ENCODE measurements around the gene ARAP2. TPM values are rescaled to one million over a fixed set of nuclear protein-coding genes. Genes with fewer than 3 reads are reported as not detected.

The ARAP2 gene
- total and polyA plus RNA-seq, 7 experiments from 2014 or later: 10.4 to 78.5 (median 43.5) TPM

DNA sequence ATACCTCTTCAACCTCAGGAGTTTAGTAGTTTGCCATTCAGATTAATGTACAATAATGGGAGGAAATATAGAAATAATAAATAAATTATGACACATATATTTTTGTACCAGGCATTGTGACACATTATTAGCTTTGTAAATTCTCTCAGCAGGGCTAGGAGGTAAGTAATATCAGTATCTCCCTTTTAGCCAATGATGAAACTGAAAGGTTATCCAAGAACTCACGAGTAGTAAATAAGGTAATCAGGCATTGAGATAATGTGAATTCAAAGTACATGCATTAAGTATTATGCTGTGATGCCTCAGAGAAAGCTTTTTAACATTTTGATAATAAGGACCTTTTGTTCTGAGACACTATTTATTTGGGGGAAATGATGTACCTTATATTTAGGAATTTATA lies 5.3 kb upstream of the ARAP2 start:
- Histone ChIP-seq H3K4me3 (ENCODE audit: low read length) (no peak overlapping the region), H3K4me1 (ENCODE audit: control insufficient read depth in 2 of 2, insufficient read depth in 2 of 2, low read length in 2 of 2) (peaks cover 0 to 40% of the 10 kb centered on the region in 2 donors), H3K9me3 (ENCODE audit: control insufficient read depth in 2 of 3, low read length in 3 of 3) (no peaks in the 10 kb centered on the region), H3K36me3 (ENCODE audit: control insufficient read depth in 2 of 3, insufficient read depth in 3 of 3, low read length in 3 of 3) (no peaks in the 10 kb centered on the region), H3K27ac (ENCODE audit: low read depth, low read length) (no peak overlapping the region), H3K27me3 (ENCODE audit: control insufficient read depth in 2 of 2, insufficient read depth in 2 of 2, low read length in 2 of 2) (no peaks in the 10 kb centered on the region)
- Mint-ChIP-seq H3K9me3 (peaks cover 0 to 3% (median 0%) of the 10 kb centered on the region in 11 donors), H3K4me3 (no peak overlapping the region), H3K27ac (no peak overlapping the region), H3K27me3 (peaks cover 0 to 19% (median 0%) of the 10 kb centered on the region in 5 donors), H3K4me1 (peaks cover 16 to 36% (median 22%) of the 10 kb centered on the region in 7 donors), H3K36me3 (peaks cover 0 to 8% (median 0%) of the 10 kb centered on the region in 5 donors)
- intact Hi-C loops (cut with micrococcal nuclease): no loop called here
- ATAC-seq: no peak
- no peak for DNase-seq
- ChIA-PET POLR2A (no interaction called here), CTCF (no interaction called here)

DNA sequence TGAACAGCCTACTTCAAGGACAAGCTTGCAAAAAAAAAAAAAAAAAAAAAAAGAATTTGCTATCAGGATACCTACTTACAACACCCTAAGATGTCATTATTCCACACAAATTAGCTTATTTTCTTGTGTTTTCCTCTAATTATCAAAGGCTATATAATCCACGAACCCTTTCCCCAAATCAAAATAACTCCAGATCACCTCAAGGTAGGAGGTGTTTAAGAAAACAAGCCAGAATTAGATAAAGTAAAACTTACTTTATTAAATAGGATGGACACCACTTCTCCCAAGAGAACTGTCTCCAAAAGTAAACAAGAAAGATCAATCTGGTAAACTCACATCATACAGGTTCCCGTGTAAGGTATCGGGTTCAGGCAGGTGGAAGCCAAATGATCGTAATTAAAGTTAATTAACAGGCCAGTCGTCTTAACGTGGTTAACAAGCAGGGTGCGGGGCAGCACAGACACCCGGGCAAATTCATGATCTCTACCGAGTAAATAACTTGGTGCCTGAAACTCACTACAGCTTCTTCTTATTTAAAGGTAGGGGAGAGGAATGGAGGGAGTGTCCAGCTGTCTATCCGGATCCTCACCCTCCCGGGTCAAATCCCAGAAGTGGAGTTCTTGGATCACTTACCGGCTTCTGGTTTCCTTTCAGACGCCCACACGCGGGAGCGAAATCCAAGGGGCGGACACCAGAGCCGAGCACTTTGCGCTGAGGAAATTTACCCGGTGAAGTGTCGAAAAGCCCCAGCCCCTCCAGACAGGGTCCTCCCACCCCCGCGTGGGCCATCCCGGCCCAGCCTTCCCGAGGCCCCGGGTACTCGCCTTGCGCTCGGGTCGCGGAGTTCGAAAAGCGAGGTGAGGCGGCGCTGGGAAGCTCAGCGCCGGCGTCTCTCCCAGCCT lies 708 bp downstream of the ARAP2 start:
- intact Hi-C loops (cut with micrococcal nuclease): loop anchor here (1.0 to 5.0 kb wide), 9 partner anchors 12 to 1444 kb away; partner anchors contain the start of gene RELL1 (in 1 of the 2)
- H3K27me3 ChIP-seq (ENCODE audit: control insufficient read depth in 2 of 2, insufficient read depth in 2 of 2, low read length in 2 of 2): no peaks in the 10 kb centered on the region
- peaks cover 0 to 5% (median 0%) of the 10 kb centered on the region in 11 donors for H3K9me3 Mint-ChIP-seq
- peak overlapping the region; percentile 88 for H3K27ac ChIP-seq (ENCODE audit: low read depth, low read length)
- peaks cover 7 to 28% of the 10 kb centered on the region in 2 donors for H3K4me1 ChIP-seq (ENCODE audit: control insufficient read depth in 2 of 2, insufficient read depth in 2 of 2, low read length in 2 of 2)
- DNase-seq (peak in 7 of 9 donors; percentile 35 to 67 (median 47)), ATAC-seq (peak; percentile 44)
- H3K36me3 ChIP-seq (ENCODE audit: control insufficient read depth in 2 of 3, insufficient read depth in 3 of 3, low read length in 3 of 3): peaks cover 0 to 5% (median 0%) of the 10 kb centered on the region in 3 experiments
- peak overlapping the region; percentile 84 to 94 (median 91) for H3K27ac Mint-ChIP-seq
- H3K4me3 Mint-ChIP-seq: peak overlapping the region; percentile 82 to 95 (median 90)
- peaks cover 5 to 22% (median 8%) of the 10 kb centered on the region in 5 donors for H3K36me3 Mint-ChIP-seq
- CTCF ChIA-PET: interaction anchor here (0.7 to 1.8 kb wide), 4 partner anchors 8 to 47 kb away, joined by 3 to 7 read pairs (median 3); no protein-coding TSS in a partner anchor
- H3K27me3 Mint-ChIP-seq: peaks cover 0 to 11% (median 0%) of the 10 kb centered on the region in 5 donors
- H3K4me1 Mint-ChIP-seq: peaks cover 27 to 49% (median 39%) of the 10 kb centered on the region in 7 donors
- POLR2A ChIA-PET: interaction anchor here (0.6 to 4.9 kb wide), 13 partner anchors 9 to 97 kb away, joined by 3 to 63 read pairs (median 3); no protein-coding TSS in a partner anchor
- H3K9me3 ChIP-seq (ENCODE audit: control insufficient read depth in 2 of 3, low read length in 3 of 3): no peaks in the 10 kb centered on the region
- peak overlapping the region; percentile 67 for H3K4me3 ChIP-seq (ENCODE audit: low read length)

DNA sequence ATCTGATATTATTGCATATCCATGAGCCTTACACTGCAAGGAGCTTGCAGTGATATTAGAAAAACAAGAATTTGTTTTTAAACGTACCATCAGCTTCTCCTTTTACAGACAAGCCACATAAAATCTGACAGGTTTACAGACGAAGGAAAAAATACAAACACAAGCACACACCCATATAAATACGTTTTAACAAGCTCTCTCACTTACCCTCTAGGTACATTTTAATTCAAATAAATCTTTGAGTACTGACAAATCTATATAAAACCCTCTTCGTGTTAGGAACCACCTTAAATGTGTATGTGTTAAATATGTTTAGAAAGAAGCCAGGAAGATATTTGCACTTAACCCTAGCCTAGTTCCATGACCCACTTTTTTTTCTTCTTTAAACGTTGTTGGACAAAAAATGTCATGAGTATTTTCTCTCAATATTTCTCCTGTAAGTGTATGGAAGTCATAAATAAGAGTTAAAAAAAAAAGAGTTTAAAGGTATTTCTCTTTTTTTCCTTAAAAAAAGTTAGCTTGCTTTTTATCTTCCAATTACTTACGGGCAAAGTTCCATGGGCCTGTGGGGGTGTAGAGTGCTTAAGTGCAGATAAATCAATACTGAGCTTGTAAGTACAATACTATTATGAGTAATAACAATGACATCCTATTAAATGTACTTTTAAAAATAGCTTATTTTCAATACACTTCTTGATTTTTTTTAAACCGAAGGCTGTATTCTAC lies 1.5 kb downstream of the ARAP2 start:
- DNase-seq (peak in 1 of 9 donors; percentile 24), ATAC-seq (no peak)
- peaks cover 0 to 7% (median 0%) of the 10 kb centered on the region in 5 donors for H3K27me3 Mint-ChIP-seq
- Histone ChIP-seq H3K27me3 (ENCODE audit: control insufficient read depth in 2 of 2, insufficient read depth in 2 of 2, low read length in 2 of 2) (no peaks in the 10 kb centered on the region), H3K4me1 (ENCODE audit: control insufficient read depth in 2 of 2, insufficient read depth in 2 of 2, low read length in 2 of 2) (peaks cover 7 to 36% of the 10 kb centered on the region in 2 donors), H3K27ac (ENCODE audit: low read depth, low read length) (peak overlapping the region; percentile 88), H3K36me3 (ENCODE audit: control insufficient read depth in 2 of 3, insufficient read depth in 3 of 3, low read length in 3 of 3) (peaks cover 0 to 5% (median 0%) of the 10 kb centered on the region in 3 experiments), H3K9me3 (ENCODE audit: control insufficient read depth in 2 of 3, low read length in 3 of 3) (no peaks in the 10 kb centered on the region), H3K4me3 (ENCODE audit: low read length) (peak overlapping the region; percentile 67)
- intact Hi-C loops (cut with micrococcal nuclease): loop anchor here (1.0 to 5.0 kb wide), 8 partner anchors 27 to 1445 kb away; partner anchors contain the start of gene RELL1 (in 1 of the 2)
- H3K36me3 Mint-ChIP-seq: peaks cover 13 to 30% (median 16%) of the 10 kb centered on the region in 5 donors
- peak overlapping the region; percentile 84 to 94 (median 91) for H3K27ac Mint-ChIP-seq
- peaks cover 3 to 9% (median 5%) of the 10 kb centered on the region in 11 donors for H3K9me3 Mint-ChIP-seq
- ChIA-PET POLR2A (interaction anchor here (0.6 to 4.9 kb wide), 5 partner anchors 9 to 96 kb away, joined by 3 to 63 read pairs (median 3); no protein-coding TSS in a partner anchor), CTCF (interaction anchor here (0.6 to 1.8 kb wide), 5 partner anchors 9 to 47 kb away, joined by 3 to 7 read pairs (median 3); no protein-coding TSS in a partner anchor)
- peaks cover 32 to 54% (median 46%) of the 10 kb centered on the region in 7 donors for H3K4me1 Mint-ChIP-seq
- H3K4me3 Mint-ChIP-seq: peak overlapping the region; percentile 82 to 95 (median 90)

DNA sequence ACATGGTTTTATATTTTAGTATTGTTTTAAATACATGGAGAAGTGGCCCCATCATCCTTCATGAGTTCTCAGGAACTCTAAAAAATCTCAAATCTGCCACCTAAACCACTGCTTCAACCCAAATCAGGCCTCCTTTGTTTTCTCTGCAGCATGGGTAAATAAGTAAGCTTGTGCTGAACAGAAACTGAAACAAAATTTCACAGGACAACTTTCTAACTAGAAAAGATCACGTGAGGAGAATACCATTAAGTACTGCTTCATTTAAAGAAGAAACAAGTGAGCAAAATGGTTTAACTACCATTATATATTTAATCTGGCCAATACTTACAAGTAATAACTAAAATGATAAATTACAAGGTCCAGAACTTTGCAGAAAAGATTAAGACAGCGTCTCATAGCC lies 2.5 kb downstream of the ARAP2 start:
- POLR2A ChIA-PET: interaction anchor here (0.5 to 4.9 kb wide), 4 partner anchors 13 to 1169 kb away, joined by 3 to 63 read pairs (median 4); no protein-coding TSS in a partner anchor
- Mint-ChIP-seq H3K36me3 (peaks cover 13 to 39% (median 27%) of the 10 kb centered on the region in 5 donors), H3K4me3 (peak overlapping the region; percentile 82 to 95 (median 90)), H3K27me3 (peaks cover 0 to 3% (median 0%) of the 10 kb centered on the region in 5 donors), H3K4me1 (peaks cover 38 to 59% (median 51%) of the 10 kb centered on the region in 7 donors), H3K9me3 (peaks cover 3 to 14% (median 5%) of the 10 kb centered on the region in 11 donors), H3K27ac (peak overlapping the region; percentile 84 to 94 (median 91))
- CTCF ChIA-PET: interaction anchor here (1.8 kb wide), 1 partner anchor 10 kb away, joined by 7 read pairs; no protein-coding TSS in a partner anchor
- intact Hi-C loops (cut with micrococcal nuclease): loop anchor here (1.0 to 5.0 kb wide), 11 partner anchors 11 to 1446 kb away; partner anchors contain the start of gene RELL1 (in 1 of the 2)
- ATAC-seq (peak; percentile 48), DNase-seq (peak in 7 of 9 donors; percentile 34 to 60 (median 50))
- H3K9me3 ChIP-seq (ENCODE audit: control insufficient read depth in 2 of 3, low read length in 3 of 3): no peaks in the 10 kb centered on the region
- H3K36me3 ChIP-seq (ENCODE audit: control insufficient read depth in 2 of 3, insufficient read depth in 3 of 3, low read length in 3 of 3): peaks cover 0 to 5% (median 0%) of the 10 kb centered on the region in 3 experiments
- H3K27me3 ChIP-seq (ENCODE audit: control insufficient read depth in 2 of 2, insufficient read depth in 2 of 2, low read length in 2 of 2): no peaks in the 10 kb centered on the region
- peak overlapping the region; percentile 67 for H3K4me3 ChIP-seq (ENCODE audit: low read length)
- H3K27ac ChIP-seq (ENCODE audit: low read depth, low read length): peak overlapping the region; percentile 88
- H3K4me1 ChIP-seq (ENCODE audit: control insufficient read depth in 2 of 2, insufficient read depth in 2 of 2, low read length in 2 of 2): peaks cover 7 to 43% of the 10 kb centered on the region in 2 donors

DNA sequence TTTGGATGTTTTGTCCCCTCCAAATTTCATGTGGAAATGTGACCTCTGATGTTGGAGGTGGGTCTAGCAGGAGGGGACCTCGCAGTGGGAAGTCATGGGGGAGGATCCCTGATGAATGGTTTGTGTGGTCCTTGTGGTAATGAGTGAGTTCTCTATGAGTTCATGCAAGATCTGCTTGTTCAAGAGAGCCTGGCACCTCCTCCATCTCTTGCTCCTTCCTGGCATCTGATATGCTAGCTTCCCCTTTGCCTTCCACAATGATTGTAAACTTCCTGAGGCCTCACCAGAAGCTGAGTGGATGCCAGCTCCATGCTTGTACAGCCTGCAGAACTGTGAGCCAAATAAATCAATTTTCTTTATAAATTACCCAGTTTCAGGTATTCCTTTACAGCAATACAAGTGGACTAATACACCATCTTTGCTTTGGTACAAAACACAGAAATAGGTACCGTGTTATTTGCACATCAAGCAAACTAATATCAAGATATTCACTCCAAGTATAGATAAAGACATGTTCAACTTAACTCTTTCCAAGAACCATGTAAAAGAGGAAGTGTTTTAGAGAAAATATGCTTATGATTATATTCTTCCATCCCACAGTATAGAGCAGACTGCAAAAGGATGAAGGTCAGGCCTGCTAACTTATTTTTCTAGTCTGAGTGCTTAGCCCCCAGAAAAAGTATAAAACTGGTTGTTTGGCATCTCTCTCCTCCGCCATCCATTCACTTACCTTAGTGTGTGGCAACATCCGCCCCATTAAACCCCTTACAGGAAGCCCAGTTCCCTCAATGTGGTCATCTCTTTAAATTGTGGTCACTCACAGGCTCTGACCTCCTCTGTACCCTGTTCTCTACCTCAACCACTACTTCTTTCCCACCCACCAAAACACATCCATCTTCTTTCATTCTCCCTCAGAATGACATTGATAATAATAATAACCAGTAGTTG lies 6.7 kb downstream of the ARAP2 start:
- Histone ChIP-seq H3K4me3 (ENCODE audit: low read length) (no peak overlapping the region), H3K27ac (ENCODE audit: low read depth, low read length) (no peak overlapping the region), H3K36me3 (ENCODE audit: control insufficient read depth in 2 of 3, insufficient read depth in 3 of 3, low read length in 3 of 3) (no peaks in the 10 kb centered on the region), H3K27me3 (ENCODE audit: control insufficient read depth in 2 of 2, insufficient read depth in 2 of 2, low read length in 2 of 2) (no peaks in the 10 kb centered on the region), H3K4me1 (ENCODE audit: control insufficient read depth in 2 of 2, insufficient read depth in 2 of 2, low read length in 2 of 2) (peaks cover 7 to 45% of the 10 kb centered on the region in 2 donors), H3K9me3 (ENCODE audit: control insufficient read depth in 2 of 3, low read length in 3 of 3) (no peaks in the 10 kb centered on the region)
- H3K4me3 Mint-ChIP-seq: peak overlapping the region in 1 of 10 donors; percentile 21
- H3K4me1 Mint-ChIP-seq: peaks cover 47 to 78% (median 68%) of the 10 kb centered on the region in 7 donors
- DNase-seq (no peak), ATAC-seq (no peak)
- ChIA-PET POLR2A (no interaction called here), CTCF (no interaction called here)
- intact Hi-C loops (cut with micrococcal nuclease): no loop called here
- H3K9me3 Mint-ChIP-seq: peaks cover 5 to 39% (median 14%) of the 10 kb centered on the region in 11 donors
- H3K36me3 Mint-ChIP-seq: peaks cover 23 to 74% (median 56%) of the 10 kb centered on the region in 5 donors
- H3K27ac Mint-ChIP-seq: peak overlapping the region in 5 of 9 donors; percentile 25 to 91 (median 30)
- no peaks in the 10 kb centered on the region for H3K27me3 Mint-ChIP-seq
